SU-DHL-6 (cell line): ENCODE data around the gene MED20.
A peak's percentile ranks its signal among the peaks of the same experiment; 100 is the strongest.

Source experiments
- H2AFZ ChIP-seq: fragments of 200-600 bp; sonication (generic); 2 replicates; pipeline ENCODE4 v1.6.1; 2014; ENCODE audit warnings: low read depth, mild to moderate bottlenecking, moderate library complexity, mixed read lengths, antibody characterized with exemption, low read length; ENCODE audit not compliant: severe bottlenecking
- H3F3A ChIP-seq: fragments of 200-600 bp; shearing (Covaris generic); 2 replicates; pipeline ENCODE4 v1.6.0; 2016; ENCODE audit warnings: antibody characterized with exemption, mild to moderate bottlenecking; ENCODE audit not compliant: insufficient read depth
- H3K27ac ChIP-seq: fragments of 200-600 bp; sonication (generic); 2 replicates; pipeline ENCODE4 v1.5.1; 2016; ENCODE audit warnings: low read depth, mild to moderate bottlenecking, low read length, moderate library complexity, mixed read lengths
- H3K27me3 ChIP-seq: fragments of 200-600 bp; sonication (generic), shearing (Covaris generic); 2 replicates; pipeline ENCODE4 v1.6.0; 2014; ENCODE audit warnings: mild to moderate bottlenecking, low read length
- H3K36me3 ChIP-seq: fragments of 200-600 bp; sonication (generic); 2 replicates; pipeline ENCODE4 v1.6.1; 2014; ENCODE audit warnings: mild to moderate bottlenecking, low read length, mixed read lengths
- H3K4me2 ChIP-seq: fragments of 300-600, 200-600 bp; shearing (Covaris generic), sonication (generic); 2 replicates; pipeline ENCODE4 v1.6.0; 2014; ENCODE audit warnings: low read length, low read depth, mild to moderate bottlenecking; ENCODE audit not compliant: poor library complexity, severe bottlenecking
- H3K4me3 ChIP-seq: fragments of 200-600 bp; sonication (generic); 2 replicates; pipeline ENCODE4 v1.5.1; 2014; ENCODE audit warnings: antibody characterized with exemption, low read length, mild to moderate bottlenecking, mixed read lengths; ENCODE audit not compliant: insufficient read depth, poor library complexity, severe bottlenecking
- H3K79me2 ChIP-seq: fragments of 200-600 bp; sonication (generic); 2 replicates; pipeline ENCODE4 v1.6.1; 2014; ENCODE audit warnings: mild to moderate bottlenecking, low read length, moderate library complexity; ENCODE audit not compliant: insufficient read depth
- H3K9ac ChIP-seq: fragments of 200-600 bp; sonication (generic); 2 replicates; pipeline ENCODE4 v1.7.0; 2014; ENCODE audit warnings: mild to moderate bottlenecking, low read length
- H3K9me2 ChIP-seq: fragments of 200-600 bp; sonication (generic); replicated peaks from 2 replicates; pipeline ENCODE4 v1.6.1; 2014; ENCODE audit warnings: low read length; ENCODE audit not compliant: insufficient read depth
- H3K9me3 ChIP-seq: fragments of 200-600 bp; sonication (generic); 2 replicates; pipeline ENCODE4 v1.6.1; 2014; ENCODE audit warnings: low read length, mixed read lengths; ENCODE audit not compliant: insufficient read depth
- H4K20me1 ChIP-seq: fragments of 200-600 bp; sonication (generic); 2 replicates; pipeline ENCODE4 v1.6.1; 2014; ENCODE audit warnings: low read depth, mild to moderate bottlenecking, antibody characterized with exemption, low read length, moderate library complexity, mixed read lengths
- EZH2phosphoT487 ChIP-seq: fragments of 200-600 bp; sonication (generic), shearing (Covaris generic); conservative IDR thresholded peaks from 2 replicates; pipeline ENCODE4 v1.6.1; 2018; ENCODE audit warnings: mild to moderate bottlenecking, antibody characterized with exemption, low read length, moderate library complexity, mixed read lengths
- TF ChIP-seq, protein P1 (sequence below): fragments of 200-600 bp; sonication (generic); IDR thresholded peaks from one replicate; pipeline ENCODE4 v1.5.1; 2017; ENCODE audit warnings: antibody characterized with exemption, mild to moderate bottlenecking, low read length, moderate library complexity; ENCODE audit not compliant: insufficient read depth, poor library complexity, severe bottlenecking

MED20 gene, protein sequence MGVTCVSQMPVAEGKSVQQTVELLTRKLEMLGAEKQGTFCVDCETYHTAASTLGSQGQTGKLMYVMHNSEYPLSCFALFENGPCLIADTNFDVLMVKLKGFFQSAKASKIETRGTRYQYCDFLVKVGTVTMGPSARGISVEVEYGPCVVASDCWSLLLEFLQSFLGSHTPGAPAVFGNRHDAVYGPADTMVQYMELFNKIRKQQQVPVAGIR

DNA sequence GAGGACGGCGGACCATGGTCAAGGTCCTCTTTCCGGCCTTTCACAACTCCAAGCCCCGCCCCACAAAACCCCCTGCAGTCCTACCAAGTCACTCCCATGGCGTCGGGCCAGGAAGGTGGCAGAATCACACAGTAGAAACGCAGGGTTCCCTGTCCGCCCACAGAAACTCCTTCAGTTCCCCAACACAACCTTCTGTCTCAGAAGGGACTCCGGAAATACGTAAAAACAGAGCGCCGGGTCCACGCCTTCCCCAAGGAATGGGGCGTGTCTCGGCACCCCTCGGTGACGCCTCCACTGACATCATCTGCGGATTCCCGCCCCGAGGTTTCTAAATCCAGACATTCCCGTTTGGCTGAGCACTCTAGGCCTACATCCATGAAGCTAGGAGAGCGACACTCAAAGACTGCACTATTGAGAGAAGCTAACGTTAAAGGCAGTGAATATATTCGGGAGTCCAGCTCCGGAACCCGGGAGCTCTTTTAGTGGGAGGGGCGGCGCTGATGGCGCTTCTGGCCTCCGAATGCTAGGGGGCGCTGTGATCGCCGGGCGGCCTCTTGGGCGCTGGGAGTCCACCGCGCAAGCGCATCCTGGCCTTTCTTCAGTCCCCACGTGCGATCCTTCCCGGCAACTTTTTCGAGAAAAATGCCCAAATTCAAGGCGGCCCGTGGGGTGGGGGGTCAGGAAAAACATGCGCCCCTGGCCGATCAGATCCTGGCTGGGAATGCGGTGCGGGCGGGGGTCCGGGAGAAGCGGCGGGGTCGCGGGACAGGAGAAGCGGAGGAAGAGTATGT is at the start of gene MED20, which contains the start of gene BYSL:
Gene MED20, minus strand, starts transcription at position 219 of the 791 bp plus-strand sequence. Its CDS starts 121 bp downstream, at position 98.
Gene BYSL, plus strand, starts transcription at position 579 of the 791 bp plus-strand sequence. Its CDS starts 64 bp downstream, at position 643.
- no peaks in the 10 kb centered on the region for H3F3A ChIP-seq
- no peaks in the 10 kb centered on the region for H3K9me3 ChIP-seq
- peak within 1 kb of the TSS; percentile 88 for H3K27ac ChIP-seq
- H3K79me2 ChIP-seq: peaks cover 80% of the 10 kb centered on the region
- H3K4me3 ChIP-seq: peak within 1 kb of the TSS; percentile 93
- H4K20me1 ChIP-seq: peaks cover 2% of the 10 kb centered on the region; the same call in 1 of the 2 replicates
- peaks cover 15% of the 10 kb centered on the region; the same call in 1 of the 2 replicates for H3K36me3 ChIP-seq
- H3K27me3 ChIP-seq: no peaks in the 10 kb centered on the region
- peak within 1 kb of the TSS; percentile 88 for H2AFZ ChIP-seq
- no peaks in the 10 kb centered on the region for H3K9me2 ChIP-seq
- peak within 1 kb of the TSS; percentile 82 for H3K4me2 ChIP-seq
- peak within 1 kb of the TSS; percentile 86 for H3K9ac ChIP-seq
- no peak for TF ChIP-seq EZH2phosphoT487
- TF ChIP-seq, protein P1, sequence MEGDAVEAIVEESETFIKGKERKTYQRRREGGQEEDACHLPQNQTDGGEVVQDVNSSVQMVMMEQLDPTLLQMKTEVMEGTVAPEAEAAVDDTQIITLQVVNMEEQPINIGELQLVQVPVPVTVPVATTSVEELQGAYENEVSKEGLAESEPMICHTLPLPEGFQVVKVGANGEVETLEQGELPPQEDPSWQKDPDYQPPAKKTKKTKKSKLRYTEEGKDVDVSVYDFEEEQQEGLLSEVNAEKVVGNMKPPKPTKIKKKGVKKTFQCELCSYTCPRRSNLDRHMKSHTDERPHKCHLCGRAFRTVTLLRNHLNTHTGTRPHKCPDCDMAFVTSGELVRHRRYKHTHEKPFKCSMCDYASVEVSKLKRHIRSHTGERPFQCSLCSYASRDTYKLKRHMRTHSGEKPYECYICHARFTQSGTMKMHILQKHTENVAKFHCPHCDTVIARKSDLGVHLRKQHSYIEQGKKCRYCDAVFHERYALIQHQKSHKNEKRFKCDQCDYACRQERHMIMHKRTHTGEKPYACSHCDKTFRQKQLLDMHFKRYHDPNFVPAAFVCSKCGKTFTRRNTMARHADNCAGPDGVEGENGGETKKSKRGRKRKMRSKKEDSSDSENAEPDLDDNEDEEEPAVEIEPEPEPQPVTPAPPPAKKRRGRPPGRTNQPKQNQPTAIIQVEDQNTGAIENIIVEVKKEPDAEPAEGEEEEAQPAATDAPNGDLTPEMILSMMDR: peak; percentile 98

DNA sequence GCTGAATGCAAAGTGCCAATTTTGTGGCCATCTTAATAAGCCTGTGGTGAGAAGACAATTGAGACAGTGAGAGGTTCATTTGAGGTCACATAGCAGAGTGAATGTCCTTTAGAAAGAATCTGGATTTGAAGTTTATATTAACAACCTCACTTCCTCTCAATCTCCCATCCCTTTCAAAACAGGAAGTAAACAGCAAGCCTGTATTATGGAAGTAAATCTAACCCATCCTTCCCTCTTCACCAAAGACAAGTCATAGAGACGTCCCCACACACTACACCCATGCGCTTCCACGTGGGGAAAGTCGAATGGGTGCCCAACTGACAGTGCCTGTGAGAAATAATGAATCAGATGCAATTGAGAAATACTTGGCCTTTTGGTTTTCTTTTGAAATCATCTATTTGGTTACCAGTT is 49.5 kb upstream of the MED20 start:
- Histone ChIP-seq H3K36me3 (no peaks in the 10 kb centered on the region), H3K9me3 (no peaks in the 10 kb centered on the region), H3K9me2 (no peaks in the 10 kb centered on the region), H3K79me2 (no peaks in the 10 kb centered on the region), H2AFZ (no peak overlapping the region), H3K27me3 (no peaks in the 10 kb centered on the region), H3F3A (no peaks in the 10 kb centered on the region), H3K9ac (no peak overlapping the region), H3K4me3 (no peak overlapping the region), H3K4me2 (no peak overlapping the region), H4K20me1 (no peaks in the 10 kb centered on the region), H3K27ac (no peak overlapping the region)
- TF ChIP-seq, protein P1: no peak
- no peak for TF ChIP-seq EZH2phosphoT487

DNA sequence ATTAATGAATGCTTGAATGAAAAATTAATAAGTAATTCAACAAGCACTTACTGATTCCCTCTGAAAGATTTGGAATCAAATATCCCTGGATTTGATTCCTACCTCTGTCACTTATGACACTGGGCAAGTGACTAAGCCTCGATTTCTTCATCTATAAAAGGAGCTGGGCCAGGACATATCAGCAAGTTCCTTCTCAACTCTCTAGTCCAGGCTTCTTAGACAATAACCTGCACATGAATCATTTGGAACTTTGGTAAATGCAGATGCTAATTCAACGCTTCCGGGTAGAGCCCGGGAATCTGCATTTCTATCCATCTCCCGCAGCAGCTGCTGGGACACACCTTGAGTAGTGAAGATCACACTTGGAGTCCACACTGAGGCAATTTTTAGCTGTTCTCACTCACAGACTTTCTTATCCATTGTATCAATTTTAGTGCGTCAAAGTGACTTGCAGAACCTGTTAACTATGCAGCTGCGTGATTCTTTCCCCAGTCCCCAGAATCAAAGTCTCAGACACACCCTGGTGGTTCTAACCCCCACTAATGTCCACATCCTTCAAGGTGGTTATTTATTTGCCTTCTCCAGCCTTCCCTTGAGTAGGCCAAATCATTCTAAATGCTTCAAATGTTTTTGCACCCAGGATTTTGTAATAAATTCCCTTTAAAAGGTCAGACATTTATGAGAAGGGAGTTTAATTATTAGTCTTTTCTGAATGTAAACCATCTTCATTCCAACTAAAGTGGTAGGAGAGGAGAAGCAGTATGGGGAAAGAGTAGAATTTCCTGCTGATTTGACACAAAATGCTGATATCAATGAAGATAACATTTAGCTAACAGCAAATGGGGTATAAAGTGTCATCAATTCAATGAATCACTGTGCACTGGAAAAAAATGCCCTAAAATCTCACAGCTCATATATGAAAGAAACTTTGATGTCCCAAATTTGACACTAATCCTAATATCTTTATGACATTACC is 46.7 kb upstream of the MED20 start:
- TF ChIP-seq, protein P1: no peak
- TF ChIP-seq EZH2phosphoT487: no peak
- Histone ChIP-seq H3K4me3 (no peak overlapping the region), H2AFZ (no peak overlapping the region), H3K9me3 (no peaks in the 10 kb centered on the region), H4K20me1 (no peaks in the 10 kb centered on the region), H3K27ac (no peak overlapping the region), H3K27me3 (no peaks in the 10 kb centered on the region), H3F3A (no peaks in the 10 kb centered on the region), H3K9ac (no peak overlapping the region), H3K79me2 (no peaks in the 10 kb centered on the region), H3K9me2 (no peaks in the 10 kb centered on the region), H3K36me3 (no peaks in the 10 kb centered on the region), H3K4me2 (no peak overlapping the region)
